Suprapubic skin (tissue), 4 donors: ENCODE data around the gene SPIRE1. TPM values are rescaled to one million over a fixed set of nuclear protein-coding genes. Genes with fewer than 3 reads are reported as not detected.

Source experiments
- DNase-seq, 2 donors: peaks; one replicate each; pipeline ENCODE4 v3.0.0-alpha.2; 2019; ENCODE audit warnings: low spot score in 2 of 2
- H3K27ac ChIP-seq: fragments of 200-600 bp; sonication (generic); one replicate; pipeline ENCODE4 v1.5.1; 2019
- H3K27me3 ChIP-seq: fragments of 200-600 bp; sonication (generic); one replicate; pipeline ENCODE4 v1.5.1; 2019
- H3K36me3 ChIP-seq: fragments of 200-600 bp; sonication (generic); one replicate; pipeline ENCODE4 v1.5.1; 2019
- H3K4me1 ChIP-seq: fragments of 200-600 bp; sonication (generic); one replicate; pipeline ENCODE4 v1.5.1; 2019
- H3K4me3 ChIP-seq: fragments of 200-600 bp; sonication (generic); one replicate; pipeline ENCODE4 v1.5.1; 2019; ENCODE audit warnings: mild to moderate bottlenecking
- H3K9me3 ChIP-seq: fragments of 200-600 bp; sonication (generic); one replicate; pipeline ENCODE4 v1.5.1; 2019
- CTCF ChIP-seq, 2 donors: fragments of 200-600 bp in 1 of 2; fragments of 450-650 bp in 1 of 2; sonication (generic) in 1 of 2; IDR thresholded peaks; one replicate each; pipeline ENCODE4 v1.5.1; 2016 to 2019; ENCODE audit warnings: antibody characterized with exemption in 2 of 2, mild to moderate bottlenecking in 1 of 2, moderate library complexity in 1 of 2
- EP300 ChIP-seq: sonication (generic); formaldehyde crosslinking; IDR thresholded peaks from one replicate; pipeline ENCODE4 v1.6.1; 2017; ENCODE audit warnings: antibody characterized with exemption
- POLR2A ChIP-seq, 2 donors: fragments of 450-650 bp; IDR thresholded peaks; one replicate each; pipeline ENCODE4 v1.6.1; 2017; ENCODE audit warnings: antibody characterized with exemption in 2 of 2, mild to moderate bottlenecking in 2 of 2, moderate library complexity in 2 of 2
- POLR2AphosphoS5 ChIP-seq, 3 donors: sonication (generic); formaldehyde crosslinking; IDR thresholded peaks; one replicate each; pipeline ENCODE4 v1.6.1; 2017; ENCODE audit warnings: antibody characterized with exemption in 3 of 3
- WGBS: methylation state at CpG from one replicate; pipeline ENCODE4 v1.1.5; 2018; 5-methylcytosine and 5-hydroxymethylcytosine counted together
- total RNA-seq, 4 donors: library from RNA; depleted of rRNA; stranded (reverse); fragments of >200 nt; gene quantifications; one replicate each; pipeline ENCODE4 v1.1.0, GENCODE V29; 2016

The SPIRE1 gene
- total RNA-seq, 4 donors from 2014 or later = 21.7 to 42.8 (median 25.2) TPM

DNA sequence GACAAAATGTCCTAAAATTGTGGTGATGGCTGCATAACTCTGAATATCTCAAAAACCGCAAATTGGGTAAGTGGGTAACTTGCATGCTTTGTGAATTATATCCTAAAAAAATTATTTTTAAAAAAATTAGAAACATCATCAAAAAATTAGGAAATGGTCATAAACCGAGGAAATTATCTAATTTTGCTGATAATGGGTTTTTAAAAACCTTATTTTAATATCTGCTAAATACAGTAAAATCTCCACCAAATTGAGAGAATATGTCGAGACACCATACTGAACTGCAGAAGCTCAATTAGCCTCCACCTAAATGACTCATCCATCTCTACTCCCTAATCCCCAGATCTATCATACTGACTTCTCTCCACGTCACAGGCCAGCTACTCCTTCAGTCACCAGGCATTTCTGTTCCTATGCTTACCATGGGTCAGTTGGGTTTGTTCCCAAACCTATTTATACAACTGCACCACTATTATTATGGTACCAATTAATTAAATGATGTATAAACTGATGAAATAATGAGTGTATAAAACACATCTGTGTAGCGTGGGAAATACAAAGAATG lies 36.1 kb downstream of the SPIRE1 start:
- 79% methylated on average over 5 of the region's 5 CpGs for WGBS
- TF ChIP-seq POLR2AphosphoS5 (IDR thresholded peaks at IDR 0.05) = no peak
- TF ChIP-seq EP300 = no peak
- no peak for TF ChIP-seq CTCF (IDR thresholded peaks at IDR 0.05)
- no peak for TF ChIP-seq POLR2A (IDR thresholded peaks at IDR 0.05)
- H3K4me1 ChIP-seq = no peaks in the 10 kb centered on the region
- H3K9me3 ChIP-seq = no peaks in the 10 kb centered on the region
- no peak for DNase-seq
- no peak overlapping the region for H3K27ac ChIP-seq
- no peaks in the 10 kb centered on the region for H3K27me3 ChIP-seq
- H3K36me3 ChIP-seq = no peaks in the 10 kb centered on the region
- no peak overlapping the region for H3K4me3 ChIP-seq

- Histone ChIP-seq H3K4me1 (no peaks in the 10 kb centered on the region), H3K36me3 (no peaks in the 10 kb centered on the region), H3K27ac (no peak overlapping the region), H3K4me3 (no peak overlapping the region), H3K27me3 (no peaks in the 10 kb centered on the region), H3K9me3 (no peaks in the 10 kb centered on the region)
- no peak for DNase-seq
- no peak for TF ChIP-seq POLR2AphosphoS5 (IDR thresholded peaks at IDR 0.05)
- TF ChIP-seq EP300 = no peak
- TF ChIP-seq CTCF (IDR thresholded peaks at IDR 0.05) = no peak
- no peak for TF ChIP-seq POLR2A (IDR thresholded peaks at IDR 0.05)
- WGBS = 56% methylated on average over 2 of the region's 2 CpGs
These were observed 42.2 kb downstream of the SPIRE1 start for GRCh38 chr18:12615748-12616147.

GRCh38 chr18:12608301-12608700 lies 49.6 kb downstream of the SPIRE1 start:
- Histone ChIP-seq H3K36me3 (no peaks in the 10 kb centered on the region), H3K9me3 (no peaks in the 10 kb centered on the region), H3K27ac (no peak overlapping the region), H3K4me1 (peaks cover 33% of the 10 kb centered on the region), H3K4me3 (no peak overlapping the region), H3K27me3 (no peaks in the 10 kb centered on the region)
- 35% methylated on average over 1 of the region's 1 CpG for WGBS
- TF ChIP-seq POLR2AphosphoS5 (IDR thresholded peaks at IDR 0.05) (no peak), POLR2A (IDR thresholded peaks at IDR 0.05) (no peak), CTCF (IDR thresholded peaks at IDR 0.05) (no peak), EP300 (no peak)
- no peak for DNase-seq

GRCh38 chr18:12606592-12607315 lies 51.2 kb downstream of the SPIRE1 start:
- H3K4me1 ChIP-seq = peaks cover 33% of the 10 kb centered on the region

More at GRCh38 chr18:12606592-12607315, 51.2 kb downstream of the SPIRE1 start:
- Histone ChIP-seq H3K36me3 (no peaks in the 10 kb centered on the region), H3K27ac (peak overlapping the region; percentile 83), H3K9me3 (no peaks in the 10 kb centered on the region), H3K4me3 (no peak overlapping the region), H3K27me3 (no peaks in the 10 kb centered on the region)
- 68% methylated on average over 10 of the region's 10 CpGs for WGBS
- no peak for DNase-seq
- no peak for TF ChIP-seq CTCF (IDR thresholded peaks at IDR 0.05)
- TF ChIP-seq POLR2AphosphoS5 (IDR thresholded peaks at IDR 0.05) = no peak
